ENCODE measurements around the gene C16orf82.

The C16orf82 gene

GRCh38 chr16:27025581-27025980 is 41.1 kb upstream of the C16orf82 start:
- Histone ChIP-seq H3K4me2 (ENCODE audit: low read length) (no peak overlapping the region), H4K20me1 (ENCODE audit: insufficient read depth, low read length) (no peaks in the 10 kb centered on the region), H3K79me2 (ENCODE audit: insufficient read depth, low read length) (no peaks in the 10 kb centered on the region), H2AFZ (ENCODE audit: low read length) (no peak overlapping the region), H3K36me3 (ENCODE audit: insufficient read depth, low read length) (no peaks in the 10 kb centered on the region), H3K4me3 (ENCODE audit: low read depth, low read length, poor library complexity, severe bottlenecking) (no peak overlapping the region), H3K27ac (ENCODE audit: low read depth, low read length, poor library complexity, severe bottlenecking) (no peak overlapping the region), H3K9ac (ENCODE audit: low read length) (no peak overlapping the region), H3K4me1 (ENCODE audit: insufficient read depth, low read length, severe bottlenecking) (no peaks in the 10 kb centered on the region), H3K27me3 (ENCODE audit: insufficient read depth, low read length) (no peaks in the 10 kb centered on the region), H3F3A (ENCODE audit: insufficient read depth, low read length) (no peaks in the 10 kb centered on the region), H3K9me2 (ENCODE audit: low read depth, low read length) (no peaks in the 10 kb centered on the region), H3K9me3 (ENCODE audit: low read length) (no peaks in the 10 kb centered on the region)
- TF ChIP-seq CTCF (IDR thresholded peaks at IDR 0.05; ENCODE audit: low read length) (no peak), EZH2 (IDR thresholded peaks at IDR 0.05; ENCODE audit: borderline replicate concordance, low read length) (no peak)

- Histone ChIP-seq H3K9ac (ENCODE audit: low read length) (no peak overlapping the region), H2AFZ (ENCODE audit: low read length) (no peak overlapping the region), H3K4me1 (ENCODE audit: insufficient read depth, low read length, severe bottlenecking) (no peaks in the 10 kb centered on the region), H3K36me3 (ENCODE audit: insufficient read depth, low read length) (no peaks in the 10 kb centered on the region), H3K4me3 (ENCODE audit: low read depth, low read length, poor library complexity, severe bottlenecking) (no peak overlapping the region), H3K79me2 (ENCODE audit: insufficient read depth, low read length) (no peaks in the 10 kb centered on the region), H3K4me2 (ENCODE audit: low read length) (no peak overlapping the region), H3F3A (ENCODE audit: insufficient read depth, low read length) (no peaks in the 10 kb centered on the region), H4K20me1 (ENCODE audit: insufficient read depth, low read length) (no peaks in the 10 kb centered on the region), H3K27ac (ENCODE audit: low read depth, low read length, poor library complexity, severe bottlenecking) (no peak overlapping the region), H3K9me2 (ENCODE audit: low read depth, low read length) (no peaks in the 10 kb centered on the region), H3K9me3 (ENCODE audit: low read length) (no peaks in the 10 kb centered on the region), H3K27me3 (ENCODE audit: insufficient read depth, low read length) (no peaks in the 10 kb centered on the region)
- no peak for TF ChIP-seq EZH2 (IDR thresholded peaks at IDR 0.05; ENCODE audit: borderline replicate concordance, low read length)
- no peak for TF ChIP-seq CTCF (IDR thresholded peaks at IDR 0.05; ENCODE audit: low read length)
Measured at GRCh38 chr16:27027971-27028370, 38.8 kb upstream of the C16orf82 start.

GRCh38 chr16:27028591-27029110 is 38.1 kb upstream of the C16orf82 start:
- H3K9me2 ChIP-seq (ENCODE audit: low read depth, low read length) = no peaks in the 10 kb centered on the region
- no peaks in the 10 kb centered on the region for H3K79me2 ChIP-seq (ENCODE audit: insufficient read depth, low read length)
- no peak overlapping the region for H3K4me3 ChIP-seq (ENCODE audit: low read depth, low read length, poor library complexity, severe bottlenecking)
- no peak overlapping the region for H3K4me2 ChIP-seq (ENCODE audit: low read length)
- no peaks in the 10 kb centered on the region for H3K9me3 ChIP-seq (ENCODE audit: low read length)
- H2AFZ ChIP-seq (ENCODE audit: low read length) = no peak overlapping the region
- no peak for TF ChIP-seq CTCF (IDR thresholded peaks at IDR 0.05; ENCODE audit: low read length)
- no peak for TF ChIP-seq EZH2 (IDR thresholded peaks at IDR 0.05; ENCODE audit: borderline replicate concordance, low read length)
- no peaks in the 10 kb centered on the region for H3F3A ChIP-seq (ENCODE audit: insufficient read depth, low read length)
- no peak overlapping the region for H3K27ac ChIP-seq (ENCODE audit: low read depth, low read length, poor library complexity, severe bottlenecking)
- no peak overlapping the region for H3K9ac ChIP-seq (ENCODE audit: low read length)
- no peaks in the 10 kb centered on the region for H3K27me3 ChIP-seq (ENCODE audit: insufficient read depth, low read length)
- no peaks in the 10 kb centered on the region for H4K20me1 ChIP-seq (ENCODE audit: insufficient read depth, low read length)
- H3K36me3 ChIP-seq (ENCODE audit: insufficient read depth, low read length) = no peaks in the 10 kb centered on the region
- H3K4me1 ChIP-seq (ENCODE audit: insufficient read depth, low read length, severe bottlenecking) = no peaks in the 10 kb centered on the region

Measured in OCI-LY1 (cell line).